ENCODE results near the gene RIMBP2.

Gene RIMBP2

DNA sequence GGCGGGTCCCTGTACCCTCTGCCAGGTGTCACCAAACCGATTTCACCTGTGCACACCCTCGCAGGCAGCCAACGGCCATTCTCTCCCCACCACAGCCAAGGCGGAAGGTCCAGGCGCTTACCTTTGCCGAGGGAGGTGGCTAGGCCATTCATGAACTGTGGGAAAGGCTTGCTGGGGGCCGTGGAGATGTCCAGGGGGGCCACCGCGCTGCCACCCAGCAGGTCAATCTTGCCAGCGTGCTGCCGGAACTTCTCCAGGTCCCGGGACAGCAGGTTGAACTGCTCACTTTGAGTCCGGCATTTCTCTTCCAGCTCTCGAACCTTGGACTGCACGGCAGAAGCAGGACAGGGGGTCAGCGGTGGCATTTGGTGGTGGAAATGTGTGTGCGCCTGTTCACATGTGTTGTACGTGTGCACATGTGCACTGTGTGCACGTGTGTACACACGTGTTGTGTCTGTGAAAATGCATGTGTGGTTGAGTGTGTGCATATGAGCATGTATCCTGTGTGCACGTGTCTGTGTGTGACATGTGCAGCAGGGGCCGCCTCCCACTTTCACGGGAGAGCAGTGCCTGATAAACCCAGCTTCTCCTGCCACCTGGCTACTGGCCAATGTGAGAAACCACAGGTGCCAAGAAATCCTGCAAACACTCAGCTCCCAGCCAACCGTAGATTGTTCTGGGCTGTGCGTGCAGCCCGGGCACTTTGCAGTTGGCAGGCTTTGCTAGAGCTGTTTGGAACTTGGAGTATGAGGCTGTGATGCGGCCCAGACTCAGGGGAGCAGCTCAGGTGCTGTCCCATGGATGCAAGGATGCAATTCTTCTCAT lies 259.5 kb downstream of the RIMBP2 start:
- DNase-seq = no peak

DNA sequence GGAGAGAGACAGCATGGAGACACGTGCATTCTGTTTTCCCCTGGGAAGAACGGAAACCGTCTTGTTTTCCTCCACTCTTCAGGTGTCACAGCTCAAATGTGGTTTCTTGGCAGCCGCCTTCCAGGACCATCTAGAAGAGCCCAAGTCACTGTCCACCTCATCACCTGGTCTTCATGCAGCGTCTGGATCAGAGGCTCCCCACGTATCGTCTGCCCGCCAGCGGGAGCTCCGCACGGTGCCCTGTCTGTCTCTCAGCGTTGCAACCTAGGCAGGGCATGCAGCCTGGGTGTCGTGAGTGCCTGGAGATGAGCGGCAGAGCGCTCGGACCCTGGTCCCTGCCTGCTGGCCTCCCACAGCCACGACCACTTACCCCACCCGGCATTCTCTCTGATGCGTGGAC lies 260.9 kb downstream of the RIMBP2 start:
- no peak for DNase-seq

DNA sequence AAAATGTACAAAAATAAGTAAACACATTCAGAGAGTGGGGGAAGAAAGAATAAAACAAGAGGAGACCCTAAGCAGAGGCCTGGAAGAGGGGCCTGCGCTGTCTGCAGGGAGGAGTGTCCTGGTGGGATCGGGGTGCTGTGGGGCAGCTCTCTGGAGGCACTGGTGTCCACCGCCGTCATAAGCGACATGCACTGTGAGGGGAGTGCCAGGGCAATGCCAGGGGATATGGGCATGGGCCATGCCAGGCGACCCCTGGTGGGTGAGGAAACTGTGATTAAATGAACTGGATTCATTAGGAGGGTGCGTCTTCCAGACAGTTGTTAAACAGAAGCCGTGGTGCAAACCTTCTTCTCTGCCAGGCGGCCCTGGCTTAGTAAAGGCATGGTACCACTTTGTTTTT lies 261.8 kb downstream of the RIMBP2 start:
- no peak for DNase-seq

DNA sequence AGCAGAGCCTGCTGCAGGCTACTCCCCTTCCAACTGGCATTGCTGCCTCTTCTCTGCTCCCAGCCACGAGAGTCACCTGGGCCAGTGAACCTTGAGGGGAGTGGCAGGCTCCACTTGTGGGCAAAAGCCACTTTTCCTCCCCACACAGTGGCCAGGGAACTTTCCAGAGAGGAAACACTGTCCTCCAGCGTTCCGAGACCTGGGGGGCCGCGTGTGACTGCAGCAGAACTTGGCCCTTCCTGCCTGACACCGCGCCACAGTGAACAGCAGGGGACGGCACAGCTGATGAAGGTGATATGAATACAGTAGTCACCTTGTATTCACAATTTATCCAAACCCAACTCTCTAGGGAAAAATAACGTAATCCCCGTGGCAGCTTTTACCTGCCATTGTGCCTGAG lies 263.6 kb downstream of the RIMBP2 start:
- DNase-seq = no peak

DNA sequence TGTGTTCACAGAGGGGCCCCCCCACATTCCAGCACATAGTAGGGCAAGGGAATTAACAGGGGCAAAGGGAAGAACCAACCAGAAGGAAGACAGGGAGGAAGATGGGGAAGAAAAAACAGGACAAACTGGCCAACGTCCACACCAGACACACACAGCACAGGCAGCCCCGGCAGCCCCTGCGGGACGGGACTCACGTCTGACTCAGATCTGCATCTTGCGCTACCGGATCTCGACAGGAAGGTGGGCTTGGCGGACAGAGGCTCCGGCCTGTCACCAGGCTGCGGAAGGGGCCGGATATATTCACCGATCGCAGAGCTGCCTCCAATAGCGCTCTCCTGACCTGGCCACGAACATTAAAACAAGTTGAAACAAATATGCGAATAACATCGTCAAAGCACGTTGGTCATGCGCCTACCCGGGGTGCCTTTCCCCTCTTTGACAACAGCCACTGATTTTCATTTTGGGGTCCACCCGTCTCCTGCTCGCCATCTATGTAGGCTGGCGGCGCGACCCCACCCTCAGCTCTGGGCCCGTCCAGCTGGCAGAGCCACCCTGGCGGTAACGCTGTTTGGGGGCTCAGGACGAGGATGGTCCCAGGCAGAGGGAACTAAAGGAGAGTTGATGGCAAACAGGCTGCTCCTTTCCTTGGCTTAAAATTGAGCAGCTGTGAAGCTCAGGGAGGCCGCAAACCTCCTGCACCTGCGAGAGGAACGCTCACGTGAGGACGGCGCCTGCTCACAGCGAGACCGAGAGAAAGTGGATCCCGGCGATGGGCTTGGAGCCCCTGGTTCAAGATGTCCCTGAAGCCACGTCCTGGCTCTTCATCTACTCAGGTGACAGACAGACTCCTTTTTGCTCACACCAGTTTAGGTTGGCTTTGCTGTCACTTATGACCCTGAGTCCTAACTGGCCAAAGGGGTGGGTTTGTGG lies 264.8 kb downstream of the RIMBP2 start:
- DNase-seq = no peak

DNA sequence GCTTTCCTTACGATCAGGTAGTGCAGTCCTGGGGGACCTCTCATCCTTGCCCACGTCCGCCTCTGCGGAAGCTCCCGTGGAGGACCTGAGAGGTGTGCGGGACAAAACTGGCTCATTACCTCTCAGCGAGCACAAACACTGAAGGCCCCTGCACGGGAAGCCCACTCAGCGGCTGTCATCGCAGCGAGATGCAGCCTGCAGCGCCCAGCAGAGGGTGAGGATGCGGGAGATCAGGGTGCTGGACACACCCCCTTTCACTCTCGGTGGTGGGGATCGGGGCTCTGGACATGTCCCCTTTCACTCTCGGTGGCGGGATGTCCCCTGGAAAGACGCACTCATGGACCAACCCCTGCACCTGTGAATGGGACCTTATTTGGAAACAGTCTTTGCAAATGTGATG lies 266.8 kb downstream of the RIMBP2 start:
- no peak for DNase-seq

DNA sequence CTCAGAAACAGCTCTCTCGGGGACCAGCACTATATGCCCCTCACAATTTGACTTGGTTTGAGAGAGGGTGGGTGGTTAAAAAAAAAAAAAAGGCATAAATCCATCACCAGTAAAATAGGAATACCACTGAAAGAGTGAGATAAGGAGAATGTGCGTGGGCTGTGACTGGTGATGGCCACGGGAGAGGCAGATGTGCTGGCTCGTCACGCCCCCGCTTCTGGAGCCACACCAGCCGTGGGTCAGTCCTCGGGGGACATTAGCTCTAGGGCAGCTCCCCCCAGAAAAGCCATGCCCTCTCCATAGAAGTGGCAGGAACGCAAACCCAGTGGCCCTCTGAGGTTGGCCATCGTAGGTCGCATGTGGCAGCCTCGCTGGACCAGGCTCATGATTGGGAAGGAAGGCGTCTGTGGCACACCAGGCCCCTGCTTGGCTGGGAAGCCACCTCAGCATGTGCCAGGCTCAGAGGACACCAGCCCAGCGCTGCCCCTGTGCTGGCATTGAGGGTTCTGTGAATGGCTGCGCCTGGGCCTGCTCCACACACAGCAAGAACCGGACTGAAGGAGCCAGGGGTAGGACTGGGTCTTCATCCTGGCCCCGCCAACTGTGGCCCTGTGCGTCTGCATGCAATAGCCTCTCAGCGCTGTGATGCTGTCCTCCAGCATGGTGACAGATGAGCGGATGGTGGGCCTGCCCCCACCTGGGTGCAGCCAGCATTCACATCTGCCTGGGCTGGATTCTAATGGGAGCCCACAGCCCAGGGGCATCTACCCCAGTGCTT lies 267.9 kb downstream of the RIMBP2 start:
- DNase-seq = no peak

DNA sequence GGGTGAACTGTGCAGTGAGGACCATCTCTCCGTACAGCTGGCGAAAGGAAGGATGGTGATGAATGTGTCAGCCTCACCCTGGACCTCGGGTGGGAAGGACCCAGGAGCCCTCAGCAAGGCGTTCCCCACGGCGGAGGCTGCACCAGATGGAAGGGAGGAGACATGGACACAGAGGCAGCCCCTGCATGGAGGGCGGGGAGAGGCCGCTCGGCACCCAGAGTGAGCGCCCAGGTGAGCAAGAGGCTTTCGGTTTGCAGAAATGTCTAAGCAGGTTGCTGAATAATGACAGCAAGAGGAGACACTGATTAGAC lies 268.5 kb downstream of the RIMBP2 start:
- DNase-seq = no peak

DNA sequence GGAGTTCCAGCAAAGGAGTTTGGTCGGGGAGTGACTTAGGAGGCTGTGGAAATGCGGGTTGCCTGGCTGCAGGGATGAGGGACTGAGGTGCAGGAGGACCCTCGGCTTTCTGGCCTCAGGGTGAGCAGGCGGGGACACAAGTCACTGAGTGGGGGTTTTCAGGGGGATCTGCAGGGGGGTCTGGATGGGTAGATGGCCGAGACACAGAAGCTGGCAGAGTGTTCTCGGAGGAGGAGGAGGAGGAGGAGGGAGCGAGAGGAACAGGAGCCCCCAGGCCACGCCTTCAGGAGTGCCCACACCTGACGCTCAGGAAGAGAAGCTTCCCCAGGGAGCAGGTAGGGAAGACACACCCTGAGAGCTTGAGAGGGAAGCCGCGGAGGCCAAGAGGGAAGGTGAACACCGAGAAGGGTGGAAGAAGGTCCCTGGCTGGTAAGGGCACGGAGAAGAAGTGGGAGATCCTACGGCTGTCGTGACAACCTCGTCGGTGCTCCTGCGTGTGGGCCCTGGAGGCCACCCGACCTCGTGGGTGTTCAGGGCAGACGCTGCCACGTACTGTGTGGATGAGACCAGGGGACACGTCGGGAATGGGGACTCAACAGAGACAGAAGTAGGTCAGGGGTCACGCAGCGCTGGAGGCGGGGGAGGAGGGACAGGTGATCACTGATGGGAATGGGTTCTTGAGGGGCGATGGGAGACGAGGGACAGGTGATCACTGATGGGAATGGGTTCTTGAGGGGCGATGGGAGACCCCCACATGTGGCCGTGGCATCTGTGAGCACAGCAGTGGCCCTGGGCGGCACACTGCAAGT lies 269.0 kb downstream of the RIMBP2 start:
- no peak for DNase-seq

DNA sequence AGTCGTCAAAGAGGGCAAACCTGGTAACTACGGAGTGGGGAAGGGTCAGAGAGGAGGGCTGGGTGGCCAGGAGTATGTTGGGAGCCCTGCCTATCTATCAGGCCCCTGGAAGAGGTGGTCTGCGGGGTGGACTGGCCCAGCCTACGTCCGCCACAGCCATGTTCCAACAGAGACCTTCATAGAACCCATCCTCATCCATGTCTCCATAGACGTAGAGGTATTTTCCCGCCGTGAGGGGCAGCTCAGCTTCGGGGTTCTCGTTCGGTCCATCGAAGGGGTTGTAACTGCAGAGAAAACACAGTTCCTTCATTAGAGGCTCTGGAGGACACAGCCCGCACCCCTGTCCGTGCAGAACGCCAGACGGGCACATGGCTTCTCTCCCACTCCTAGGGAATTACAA lies 271.1 kb downstream of the RIMBP2 start:
- DNase-seq = no peak

DNA sequence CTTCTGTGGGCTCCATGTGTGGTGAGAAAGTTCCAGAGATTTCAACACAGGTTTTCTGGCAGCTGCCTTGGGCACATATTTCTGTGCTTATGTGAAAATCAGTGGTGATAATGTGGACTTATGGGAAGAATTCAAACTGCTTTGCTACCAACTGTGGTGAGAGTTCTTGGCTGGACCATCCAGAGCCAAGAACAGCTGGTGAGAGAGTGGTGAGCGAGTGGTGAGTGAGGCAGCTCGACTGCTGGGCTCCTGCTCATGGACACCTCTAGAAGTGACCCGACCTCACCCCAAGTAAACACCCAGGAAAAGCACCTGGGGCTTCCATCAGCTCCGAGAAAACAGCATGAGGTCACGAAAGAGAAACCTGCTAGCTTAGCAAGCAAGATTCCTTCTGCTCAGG lies 272.0 kb downstream of the RIMBP2 start:
- no peak for DNase-seq

DNA sequence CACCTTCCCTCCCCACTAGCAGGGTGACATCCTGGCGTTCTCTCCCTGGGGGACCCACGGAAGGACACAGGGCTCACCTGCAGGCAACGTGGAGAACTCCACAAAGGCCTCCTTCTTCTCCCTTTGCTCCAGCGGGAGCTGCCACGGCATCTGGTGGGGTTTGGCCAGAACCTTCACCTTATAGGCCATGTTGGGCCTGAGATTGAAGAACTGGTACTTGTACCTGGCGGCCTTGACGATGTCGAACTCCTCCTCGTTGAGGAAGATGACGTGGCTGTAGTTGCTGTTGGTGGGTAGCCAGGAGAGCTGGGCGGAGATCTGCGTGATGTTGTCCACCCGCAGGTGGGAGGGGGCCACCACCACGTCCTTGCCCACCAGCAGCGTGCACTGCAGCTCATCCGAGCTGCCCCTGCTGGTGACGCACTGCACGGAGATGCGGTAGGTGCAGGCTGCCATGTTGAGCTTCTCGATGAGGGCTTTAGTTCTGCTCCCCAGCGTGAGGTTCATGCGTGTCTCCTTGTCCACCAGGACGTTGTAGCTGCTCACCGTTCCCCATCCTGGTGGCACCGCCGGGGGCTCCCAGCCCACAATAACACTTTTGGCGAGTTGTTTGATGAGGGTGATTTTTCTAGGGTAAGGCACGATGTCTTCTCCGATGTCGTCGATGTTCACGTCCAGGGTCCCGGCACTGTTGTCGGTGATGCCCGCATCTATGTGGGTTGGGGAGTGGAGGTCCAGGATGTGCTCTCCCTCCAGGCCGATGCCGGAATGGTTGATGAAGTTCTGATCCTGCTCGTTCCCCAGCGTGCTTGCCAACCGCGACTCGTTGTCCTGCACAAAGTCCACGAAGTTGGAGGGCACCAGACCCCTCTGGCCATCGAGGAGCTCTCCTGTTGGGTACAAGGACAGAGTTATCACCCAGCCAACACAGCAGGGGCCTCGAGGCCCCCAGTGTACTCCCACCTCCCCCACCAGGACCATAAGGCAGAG lies 274.0 kb downstream of the RIMBP2 start:
- DNase-seq = no peak

DNA sequence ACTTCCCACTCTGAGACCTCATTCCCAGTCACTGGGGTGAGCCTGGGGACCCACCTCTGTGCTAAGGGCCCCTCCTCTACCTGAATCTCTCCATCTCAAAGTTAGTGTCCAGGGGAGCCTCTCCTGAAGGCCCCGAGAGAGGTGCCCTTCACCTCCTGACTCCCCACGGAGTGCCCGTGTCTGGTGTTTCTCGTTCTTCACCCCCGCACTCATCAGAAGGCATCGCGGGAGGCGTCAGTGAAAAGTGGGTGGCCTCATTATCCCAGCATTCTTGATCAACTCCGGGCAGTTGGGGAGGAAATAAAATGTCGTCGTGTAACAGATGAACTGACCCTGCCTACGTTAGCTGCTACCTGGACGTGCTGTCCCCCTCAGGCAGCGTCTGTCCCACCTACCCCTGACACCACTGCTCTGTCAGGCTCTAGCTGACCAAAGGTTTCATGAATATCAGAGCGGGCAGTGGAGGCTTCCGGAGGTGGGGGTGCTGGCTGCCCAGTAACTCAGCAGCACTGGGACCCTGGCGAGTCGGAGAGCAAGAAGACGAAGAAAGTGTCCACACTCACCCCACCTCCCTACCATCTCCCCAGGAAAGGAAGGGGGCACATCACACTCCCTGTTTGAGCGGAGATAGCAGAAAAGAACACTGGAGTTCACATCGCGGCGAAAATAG lies 275.6 kb downstream of the RIMBP2 start:
- DNase-seq = no peak

DNA sequence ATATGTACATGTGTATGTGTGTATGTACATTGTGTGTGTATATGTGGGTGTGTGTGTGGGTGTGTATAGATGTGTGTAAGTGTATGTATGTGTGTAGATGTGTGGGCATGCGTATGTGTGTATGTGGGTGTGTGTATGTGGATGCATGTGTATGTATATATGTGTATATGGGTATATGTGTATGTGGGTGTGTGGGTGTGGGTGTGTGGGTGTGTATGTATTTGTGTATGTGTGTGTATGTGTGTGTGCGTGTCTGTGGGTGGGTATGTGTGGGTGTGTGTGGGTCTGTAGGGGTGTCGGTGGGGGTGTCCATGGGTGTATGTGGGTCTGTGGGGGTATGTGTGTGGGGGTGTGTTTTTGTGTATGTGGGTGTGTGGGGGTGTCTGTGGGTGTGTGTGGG lies 276.8 kb downstream of the RIMBP2 start:
- DNase-seq = no peak

DNA sequence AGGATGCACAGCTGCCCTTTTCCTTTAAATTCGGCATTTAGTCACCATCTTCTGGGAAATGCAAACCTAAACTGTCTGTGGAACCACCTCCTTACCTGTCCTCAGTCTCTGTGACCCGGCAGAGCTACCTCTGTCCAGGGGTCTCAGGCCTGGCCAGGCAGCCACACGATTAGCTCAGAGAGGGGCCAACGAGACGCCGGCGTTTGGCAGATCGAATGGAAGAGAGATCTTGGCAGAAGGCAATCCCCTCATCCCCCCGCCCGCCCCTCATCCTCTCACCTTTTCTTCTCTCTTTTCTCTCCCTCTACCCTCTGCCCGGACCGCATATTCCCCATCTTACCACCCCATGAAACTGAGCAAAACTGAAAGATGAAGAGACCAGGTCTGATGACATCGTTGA lies 277.4 kb downstream of the RIMBP2 start:
- DNase-seq = no peak

DNA sequence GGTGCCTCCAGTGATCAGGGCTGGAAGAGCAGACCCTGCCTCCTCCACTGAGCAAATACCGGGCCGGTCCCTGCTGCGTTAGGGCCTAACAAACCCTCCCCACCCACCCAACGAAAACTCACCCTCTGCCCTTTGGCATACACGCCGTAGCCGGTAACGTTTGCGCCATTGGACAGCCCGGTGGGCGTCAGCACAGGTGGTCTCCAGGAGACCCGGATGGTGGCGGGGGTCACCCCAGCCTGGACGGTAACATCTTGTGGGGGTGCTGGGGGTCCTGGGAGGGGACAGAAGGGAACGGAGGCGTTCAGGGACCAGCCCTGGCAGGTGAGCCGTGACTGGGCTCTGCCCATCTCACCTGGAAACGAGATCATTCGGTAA lies 277.9 kb downstream of the RIMBP2 start:
- DNase-seq = no peak

DNA sequence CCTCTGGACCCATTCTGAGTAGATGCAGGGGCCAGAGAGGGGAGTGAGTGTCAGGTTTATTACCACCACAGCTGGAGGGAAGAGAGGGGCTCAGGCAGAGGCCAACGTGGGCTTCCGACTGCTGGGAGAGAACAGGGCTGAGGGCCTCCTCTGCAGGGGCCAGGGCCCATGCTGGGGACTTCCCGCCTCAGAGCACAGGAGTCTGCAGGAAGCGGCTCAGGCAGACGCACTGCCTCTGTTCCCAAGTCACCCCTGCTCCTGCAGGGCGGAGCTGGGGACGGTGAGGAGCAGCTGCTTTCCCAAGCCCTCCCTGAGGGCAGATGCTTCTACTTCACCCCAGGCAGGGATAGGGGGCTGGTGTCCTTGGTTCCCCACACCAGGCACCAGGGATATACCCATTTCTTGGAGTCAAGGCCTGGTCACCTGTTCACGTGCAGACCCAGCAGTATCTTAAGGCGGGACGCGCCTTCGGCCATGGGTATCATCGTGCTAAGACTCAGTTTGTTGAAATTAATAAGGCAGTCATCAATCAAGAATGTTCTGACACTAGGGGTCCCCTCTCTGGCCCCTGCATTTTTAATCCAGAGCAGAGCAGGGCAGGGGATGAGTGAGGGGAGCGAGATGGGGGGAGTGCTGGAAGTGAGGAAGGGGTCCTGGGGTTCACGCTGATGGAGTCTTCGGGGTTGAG lies 278.4 kb downstream of the RIMBP2 start:
- no peak for DNase-seq

DNA sequence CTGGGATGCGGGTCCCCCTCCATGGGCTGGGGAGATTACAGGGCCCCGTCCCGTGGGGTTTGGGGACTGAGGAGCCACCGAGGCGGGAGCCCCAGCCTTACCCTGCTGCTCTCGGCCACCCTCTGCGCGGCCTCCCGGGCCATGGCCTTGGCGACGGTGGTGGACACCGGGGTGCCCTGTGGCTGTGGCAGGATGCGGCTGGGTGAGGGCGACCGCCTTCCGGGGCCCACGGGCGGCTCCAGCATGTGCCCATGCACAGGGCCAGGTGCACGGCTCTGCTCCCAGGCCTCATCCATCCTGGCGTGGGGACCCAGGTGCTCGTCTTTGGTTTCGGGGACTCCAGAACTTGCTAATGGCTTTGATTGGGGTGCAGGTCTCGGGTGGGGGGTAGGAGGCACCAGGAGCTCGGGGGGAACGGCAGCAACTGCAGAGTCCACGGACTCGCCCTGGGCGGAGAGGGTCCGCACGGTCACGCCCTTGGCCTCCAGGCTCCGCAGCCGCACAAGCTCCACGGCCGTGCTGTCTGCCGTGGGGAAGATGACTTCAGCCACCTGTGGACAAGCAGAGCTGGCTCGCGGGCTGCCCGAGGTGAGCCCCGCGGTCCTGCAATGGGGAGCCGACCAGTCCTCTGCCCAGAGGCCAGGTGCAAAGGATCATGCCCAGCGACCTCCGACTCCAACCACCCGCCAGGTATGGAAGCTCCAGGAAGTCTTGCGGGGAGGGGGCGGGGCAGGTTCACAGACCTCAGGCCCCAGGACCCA lies 279.2 kb downstream of the RIMBP2 start:
- no peak for DNase-seq

DNA sequence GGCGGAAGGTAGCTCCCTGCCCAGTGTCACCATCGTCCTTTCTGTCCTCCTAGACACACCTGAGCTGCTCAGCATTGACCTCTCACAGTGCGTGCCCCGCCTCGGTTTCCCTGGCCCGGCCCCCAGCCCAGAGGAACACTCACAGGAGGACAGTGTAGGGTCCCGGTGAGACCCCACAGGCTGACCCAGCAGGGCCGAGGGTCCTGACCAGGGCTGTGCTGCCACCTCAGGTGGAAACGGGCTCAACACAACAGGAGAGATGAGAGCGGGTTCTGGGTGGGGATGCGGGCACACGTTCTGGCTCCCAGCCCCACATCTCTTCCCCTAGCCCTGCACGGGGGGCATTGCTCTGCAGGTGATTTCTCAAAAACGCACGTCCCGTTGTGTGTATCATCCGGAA lies 280.3 kb downstream of the RIMBP2 start:
- DNase-seq = no peak

All from activated gamma-delta T cell (primary cell).